ENCODE data around the gene FOXF1. TPM values are rescaled to one million over a fixed set of nuclear protein-coding genes. Genes with fewer than 3 reads are reported as not detected.

FOXF1 gene
- total RNA-seq, 2 experiments from 2014 or later, result not detected

DNA sequence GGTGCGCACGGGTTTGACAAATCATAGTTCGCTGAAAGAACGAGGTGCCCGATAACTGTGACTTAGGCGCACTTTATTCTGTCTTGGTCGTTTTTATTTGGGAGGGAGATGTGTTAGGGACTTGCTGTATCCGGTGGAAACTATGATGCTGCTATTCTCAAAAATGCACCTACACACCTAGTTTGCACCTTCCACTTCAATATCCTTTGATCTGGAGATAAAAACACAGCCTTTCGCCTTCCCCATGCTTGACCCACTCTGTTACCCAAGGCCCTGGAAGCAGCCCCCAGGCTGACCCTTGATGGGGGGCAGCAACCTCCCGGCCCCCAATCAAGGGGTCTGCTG lies 15.0 kb upstream of the FOXF1 start:
- POLR2A ChIA-PET, result no interaction called here
- intact Hi-C loops (cut with micrococcal nuclease), result no loop called here
- Mint-ChIP-seq H3K27ac (no peak overlapping the region), H3K4me1 (ENCODE audit: low read depth) (peaks cover 3% of the 10 kb centered on the region), H3K9me3 (no peaks in the 10 kb centered on the region), H3K36me3 (ENCODE audit: low read depth) (no peaks in the 10 kb centered on the region), H3K27me3 (peaks cover 74% of the 10 kb centered on the region), H3K4me3 (no peak overlapping the region)
- no peak for TF ChIP-seq CTCF (IDR thresholded peaks at IDR 0.05)
- CTCF ChIA-PET, result no interaction called here
- DNase-seq (no peak), ATAC-seq (no peak)

DNA sequence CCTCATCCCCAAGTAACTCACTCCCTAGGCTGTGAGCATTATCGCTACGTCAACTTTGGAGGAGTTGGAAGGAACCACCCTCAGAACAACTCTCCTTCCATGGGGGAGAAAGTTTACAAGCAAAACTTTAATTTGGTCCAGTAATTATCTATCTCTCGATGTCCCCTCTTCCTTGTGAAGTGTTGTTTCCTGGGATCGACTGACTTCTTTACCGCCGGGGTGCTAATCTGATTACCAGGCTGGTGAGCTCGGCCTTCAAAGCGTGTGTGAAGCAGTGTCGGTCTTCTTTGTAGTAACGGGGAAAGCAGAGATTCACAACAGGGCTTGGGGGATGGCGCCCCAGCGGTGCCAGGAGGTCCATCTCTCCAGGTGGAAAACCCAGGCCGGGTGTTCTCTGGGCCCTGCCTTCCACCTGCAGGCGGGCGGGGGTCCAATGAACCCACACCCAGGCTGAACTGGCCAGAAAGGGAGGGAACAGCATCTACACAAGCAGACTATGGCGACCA lies 14.5 kb upstream of the FOXF1 start:
- no peak overlapping the region for H3K27ac Mint-ChIP-seq
- DNase-seq, result no peak
- ATAC-seq, result no peak
- H3K36me3 Mint-ChIP-seq (ENCODE audit: low read depth), result no peaks in the 10 kb centered on the region
- no peak for TF ChIP-seq CTCF (IDR thresholded peaks at IDR 0.05)
- ChIA-PET CTCF (no interaction called here), POLR2A (no interaction called here)
- H3K4me1 Mint-ChIP-seq (ENCODE audit: low read depth), result peaks cover 3% of the 10 kb centered on the region
- intact Hi-C loops (cut with micrococcal nuclease), result no loop called here
- H3K9me3 Mint-ChIP-seq, result no peaks in the 10 kb centered on the region
- H3K27me3 Mint-ChIP-seq, result peaks cover 76% of the 10 kb centered on the region
- H3K4me3 Mint-ChIP-seq, result no peak overlapping the region

- H3K27me3 Mint-ChIP-seq, result peaks cover 76% of the 10 kb centered on the region
- H3K4me3 Mint-ChIP-seq, result no peak overlapping the region
- intact Hi-C loops (cut with micrococcal nuclease), result no loop called here
- no peak for DNase-seq
- ATAC-seq, result no peak
- H3K36me3 Mint-ChIP-seq (ENCODE audit: low read depth), result no peaks in the 10 kb centered on the region
- ChIA-PET POLR2A (interaction anchor here (0.6 kb wide), 1 partner anchor 77 kb away, joined by 3 read pairs; no protein-coding TSS in a partner anchor), CTCF (no interaction called here)
- H3K27ac Mint-ChIP-seq, result no peak overlapping the region
- H3K4me1 Mint-ChIP-seq (ENCODE audit: low read depth), result peaks cover 3% of the 10 kb centered on the region
- TF ChIP-seq CTCF (IDR thresholded peaks at IDR 0.05), result no peak
- H3K9me3 Mint-ChIP-seq, result no peaks in the 10 kb centered on the region
Observed at GRCh38 chr16:86496262-86496928, 13.9 kb upstream of the FOXF1 start.

GRCh38 chr16:86496929-86497461 lies 13.3 kb upstream of the FOXF1 start:
- no peak overlapping the region for H3K4me3 Mint-ChIP-seq
- POLR2A ChIA-PET, result interaction anchor here (0.6 kb wide), 1 partner anchor 76 kb away, joined by 3 read pairs; no protein-coding TSS in a partner anchor
- CTCF ChIA-PET, result no interaction called here
- H3K9me3 Mint-ChIP-seq, result no peaks in the 10 kb centered on the region
- no peak for TF ChIP-seq CTCF (IDR thresholded peaks at IDR 0.05)
- peaks cover 76% of the 10 kb centered on the region for H3K27me3 Mint-ChIP-seq
- intact Hi-C loops (cut with micrococcal nuclease), result no loop called here
- no peak overlapping the region for H3K27ac Mint-ChIP-seq
- ATAC-seq (no peak), DNase-seq (no peak)
- peaks cover 3% of the 10 kb centered on the region for H3K4me1 Mint-ChIP-seq (ENCODE audit: low read depth)
- no peaks in the 10 kb centered on the region for H3K36me3 Mint-ChIP-seq (ENCODE audit: low read depth)

GRCh38 chr16:86497551-86498021 lies 12.7 kb upstream of the FOXF1 start:
- Mint-ChIP-seq H3K4me1 (ENCODE audit: low read depth) (peaks cover 3% of the 10 kb centered on the region), H3K27ac (no peak overlapping the region), H3K9me3 (no peaks in the 10 kb centered on the region), H3K27me3 (peaks cover 75% of the 10 kb centered on the region), H3K36me3 (ENCODE audit: low read depth) (no peaks in the 10 kb centered on the region), H3K4me3 (no peak overlapping the region)
- intact Hi-C loops (cut with micrococcal nuclease), result no loop called here
- ATAC-seq, result no peak
- DNase-seq, result no peak
- ChIA-PET CTCF (no interaction called here), POLR2A (no interaction called here)
- no peak for TF ChIP-seq CTCF (IDR thresholded peaks at IDR 0.05)
